Fibroblast of villous mesenchyme (primary cell): ENCODE data around the gene LYPD1. TPM values are rescaled to one million over a fixed set of nuclear protein-coding genes. Genes with fewer than 3 reads are reported as not detected.
A peak's percentile ranks its signal among the peaks of the same experiment; 100 is the strongest.

ENCODE experiments used
- DNase-seq: peaks from one replicate; pipeline ENCODE4 v3.0.0-alpha.2; 2010; ENCODE audit warnings: low read depth
- H3K4me3 ChIP-seq: 2 replicates; pipeline ENCODE4 v1.5.1; 2011; ENCODE audit warnings: low read depth, mild to moderate bottlenecking, low read length
- CTCF ChIP-seq: IDR thresholded peaks from 2 replicates; pipeline ENCODE4 v1.5.1; 2012; ENCODE audit warnings: low read depth, mild to moderate bottlenecking, low read length; ENCODE audit not compliant: insufficient read depth
- total RNA-seq: library from RNA; depleted of rRNA; stranded (reverse); fragments of >200 nt; gene quantifications from 2 replicates; pipeline ENCODE4 v1.2.3, GENCODE V29; 2012

The LYPD1 gene
- total RNA-seq, 1 donor, result 16.0 TPM

GRCh38 chr2:132668189-132668823 is 1.7 kb downstream of the LYPD1 start:
- H3K4me3 ChIP-seq, result no peak overlapping the region
- DNase-seq, result no peak
- peak; percentile 20 for TF ChIP-seq CTCF

DNA sequence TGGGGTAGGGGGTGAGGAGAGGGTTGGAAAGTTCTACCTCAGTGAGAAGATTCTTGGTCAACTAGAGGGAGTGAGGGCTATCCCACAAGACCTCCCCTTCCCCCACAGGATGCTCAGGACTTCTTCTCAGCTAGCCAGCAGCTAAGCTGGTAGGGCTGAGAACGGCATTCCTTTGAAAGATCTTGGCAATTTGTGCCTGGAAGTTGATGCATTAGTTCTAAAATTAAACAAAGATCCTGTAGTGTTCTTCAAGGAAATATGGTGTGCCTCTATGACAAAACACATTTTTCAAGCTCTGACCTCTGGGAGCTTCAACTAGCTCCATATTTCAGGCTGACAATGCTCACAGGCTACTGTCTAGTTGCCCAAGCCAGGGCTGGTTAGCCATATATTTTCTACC is 2.3 kb downstream of the LYPD1 start:
- no peak for TF ChIP-seq CTCF
- no peak overlapping the region for H3K4me3 ChIP-seq
- no peak for DNase-seq

DNA sequence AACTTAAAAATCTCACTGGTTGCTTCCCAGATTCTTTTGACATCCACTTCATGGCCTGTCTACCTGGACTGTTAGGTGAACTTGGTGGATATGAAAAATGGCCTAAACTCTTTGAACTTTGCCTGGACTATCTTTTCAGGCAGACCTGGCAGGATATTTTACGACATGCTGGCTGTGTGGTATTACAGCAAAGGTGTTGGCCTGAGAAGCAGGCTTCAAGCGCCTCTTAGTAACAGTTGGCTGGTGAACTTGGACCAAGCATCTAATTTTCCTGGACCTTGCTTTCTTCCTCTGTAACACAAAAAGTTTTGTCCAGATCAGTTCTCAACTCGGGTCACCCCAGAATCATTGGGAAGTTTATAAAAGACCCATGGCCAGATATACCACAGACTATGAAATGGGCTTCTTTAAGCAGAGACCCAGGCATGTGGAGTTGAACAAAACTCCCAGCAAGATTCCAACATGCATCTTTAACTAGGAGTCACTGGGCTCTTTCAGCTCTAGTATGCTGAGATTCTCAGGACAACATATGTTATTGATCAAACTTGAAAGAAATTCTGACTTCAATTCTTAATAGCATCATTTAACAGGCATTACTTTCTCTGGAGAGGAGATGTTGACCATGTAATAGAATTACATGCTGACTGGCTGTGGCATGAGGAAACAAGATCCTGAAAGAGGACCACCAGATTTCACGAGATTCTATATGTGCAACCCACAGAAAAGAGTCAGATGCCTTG is 4.4 kb downstream of the LYPD1 start:
- no peak overlapping the region for H3K4me3 ChIP-seq
- no peak for TF ChIP-seq CTCF
- no peak for DNase-seq

- no peak for TF ChIP-seq CTCF
- no peak for DNase-seq
- H3K4me3 ChIP-seq, result no peak overlapping the region
These were observed 5.9 kb downstream of the LYPD1 start for GRCh38 chr2:132664096-132664495.

- DNase-seq, result peak; percentile 63
- no peak overlapping the region for H3K4me3 ChIP-seq
- TF ChIP-seq CTCF, result no peak
These were observed 7.3 kb downstream of the LYPD1 start for GRCh38 chr2:132662732-132663131.

- DNase-seq, result no peak
- no peak for TF ChIP-seq CTCF
- no peak overlapping the region for H3K4me3 ChIP-seq
These were observed 10.7 kb downstream of the LYPD1 start for GRCh38 chr2:132659331-132659730.
